HCT116 (cell line): Measurements from ENCODE around the gene PNPLA6.

Experiments used
- ATF3 ChIP-seq: IDR thresholded peaks from 2 replicates; pipeline ENCODE4 v1.6.1; 2012
- CEBPB ChIP-seq: IDR thresholded peaks from 2 replicates; pipeline ENCODE4 v1.6.1; 2012; ENCODE audit warnings: low read depth
- EZH2 ChIP-seq: fragments of 200-600 bp; sonication (generic); IDR thresholded peaks from 2 replicates; pipeline ENCODE4 v1.6.1; 2017; ENCODE audit warnings: antibody characterized with exemption, mixed run types
- EZH2phosphoT487 ChIP-seq: fragments of 200-600 bp; IDR thresholded peaks from 2 replicates; pipeline ENCODE4 v1.6.1; 2018; ENCODE audit warnings: antibody characterized with exemption, borderline replicate concordance
- MAX ChIP-seq: IDR thresholded peaks from 2 replicates; pipeline ENCODE4 v1.6.1; 2012
- POLR2A ChIP-seq: IDR thresholded peaks from 2 replicates; pipeline ENCODE4 v1.7.0; 2011; ENCODE audit warnings: borderline replicate concordance; ENCODE audit not compliant: insufficient read depth, insufficient read length; ENCODE audit errors: extremely low read depth
- POLR2AphosphoS5 ChIP-seq: IDR thresholded peaks from 2 replicates; pipeline ENCODE4 v1.6.1; 2011; ENCODE audit warnings: mild to moderate bottlenecking, low read depth, low read length, moderate library complexity
- REST ChIP-seq: IDR thresholded peaks from 2 replicates; pipeline ENCODE4 v1.6.1; 2012; ENCODE audit warnings: low read depth
- SP1 ChIP-seq: IDR thresholded peaks from 2 replicates; pipeline ENCODE4 v1.6.1; 2012; ENCODE audit warnings: low read depth
- YY1 ChIP-seq: IDR thresholded peaks from 2 replicates; pipeline ENCODE4 v1.6.1; 2011; ENCODE audit warnings: low read length, low read depth, moderate library complexity, mild to moderate bottlenecking; ENCODE audit not compliant: insufficient replicate concordance; ENCODE audit errors: extremely low read depth
- ZBTB33 ChIP-seq: IDR thresholded peaks from 2 replicates; pipeline ENCODE4 v1.6.1; 2011; ENCODE audit warnings: mild to moderate bottlenecking, low read length, moderate library complexity; ENCODE audit not compliant: insufficient replicate concordance; ENCODE audit errors: extremely low read depth
- ZFX ChIP-seq: fragments of 450-650 bp; IDR thresholded peaks from 2 replicates; pipeline ENCODE4 v1.6.1; 2017
- TF ChIP-seq, protein P1 (sequence below), 3 experiments: fragments of 200-600 bp in 1 of 3; sonication (generic) in 1 of 3; IDR thresholded peaks in 2 of 3; conservative IDR thresholded peaks in 1 of 3; 2 replicates each; pipeline ENCODE4 v1.5.1; 2012 to 2017; ENCODE audit warnings: low read depth in 2 of 3, low read length in 2 of 3, antibody characterized with exemption in 1 of 3, borderline replicate concordance in 1 of 3, control low read depth in 1 of 3, mild to moderate bottlenecking in 1 of 3, mixed read lengths in 1 of 3, mixed run types in 1 of 3, moderate library complexity in 1 of 3; ENCODE audit not compliant: insufficient read depth in 1 of 3

GRCh38 chr19:7598180-7598579 lies 62.7 kb downstream of the PNPLA6 start:
- TF ChIP-seq, protein P1, sequence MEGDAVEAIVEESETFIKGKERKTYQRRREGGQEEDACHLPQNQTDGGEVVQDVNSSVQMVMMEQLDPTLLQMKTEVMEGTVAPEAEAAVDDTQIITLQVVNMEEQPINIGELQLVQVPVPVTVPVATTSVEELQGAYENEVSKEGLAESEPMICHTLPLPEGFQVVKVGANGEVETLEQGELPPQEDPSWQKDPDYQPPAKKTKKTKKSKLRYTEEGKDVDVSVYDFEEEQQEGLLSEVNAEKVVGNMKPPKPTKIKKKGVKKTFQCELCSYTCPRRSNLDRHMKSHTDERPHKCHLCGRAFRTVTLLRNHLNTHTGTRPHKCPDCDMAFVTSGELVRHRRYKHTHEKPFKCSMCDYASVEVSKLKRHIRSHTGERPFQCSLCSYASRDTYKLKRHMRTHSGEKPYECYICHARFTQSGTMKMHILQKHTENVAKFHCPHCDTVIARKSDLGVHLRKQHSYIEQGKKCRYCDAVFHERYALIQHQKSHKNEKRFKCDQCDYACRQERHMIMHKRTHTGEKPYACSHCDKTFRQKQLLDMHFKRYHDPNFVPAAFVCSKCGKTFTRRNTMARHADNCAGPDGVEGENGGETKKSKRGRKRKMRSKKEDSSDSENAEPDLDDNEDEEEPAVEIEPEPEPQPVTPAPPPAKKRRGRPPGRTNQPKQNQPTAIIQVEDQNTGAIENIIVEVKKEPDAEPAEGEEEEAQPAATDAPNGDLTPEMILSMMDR (IDR thresholded peaks at IDR 0.05 in 2 of 3, conservative IDR thresholded peaks at IDR 0.05 in 1 of 3; ENCODE audit: borderline replicate concordance in 1 of 3, insufficient read depth in 1 of 3, low read depth in 2 of 3, low read length in 2 of 3) = no peak
- TF ChIP-seq YY1 = no peak
- no peak for TF ChIP-seq MAX
- no peak for TF ChIP-seq EZH2phosphoT487
- TF ChIP-seq EZH2 = no peak
- TF ChIP-seq SP1 = no peak
- TF ChIP-seq CEBPB = no peak
- no peak for TF ChIP-seq ATF3
- no peak for TF ChIP-seq POLR2AphosphoS5
- no peak for TF ChIP-seq POLR2A
- no peak for TF ChIP-seq REST
- TF ChIP-seq ZFX = no peak
- no peak for TF ChIP-seq ZBTB33
